Stimulated activated CD4-positive, alpha-beta T cell treated with anti-CD3 and anti-CD28 coated beads, Interleukin-1b, Interleukin-23, amount 100 ng/mL, for 4 hours (primary cell): Measurements from ENCODE around the gene IL1RAP.
"Not testable (repeated sequence)": the region's sequence is repeated elsewhere in the genome, so short reads cannot be mapped to it uniquely, and the experiment has no call there.

Experiments used
- DNase-seq, 2 donors: peaks; one replicate each; pipeline ENCODE4 v3.0.0-alpha.2; 2020; ENCODE audit warnings: low read depth in 2 of 2

IL1RAP gene

GRCh38 chr3:190513409-190514370 is at the start of gene IL1RAP:
Gene IL1RAP (plus strand): TSS chr3:190514085. CDS start chr3:190564290, 50,205 bp downstream.
- peak; percentile 71 to 81 for DNase-seq

- no peak for DNase-seq
Measured at GRCh38 chr3:190467922-190468321, 46.0 kb upstream of the IL1RAP start.

GRCh38 chr3:190473261-190473660 is 40.6 kb upstream of the IL1RAP start:
- not testable (repeated sequence) for DNase-seq

GRCh38 chr3:190481779-190482178 is 32.1 kb upstream of the IL1RAP start:
- DNase-seq: no peak

- no peak for DNase-seq
Measured at GRCh38 chr3:190485830-190486532, 27.9 kb upstream of the IL1RAP start.

GRCh38 chr3:190486533-190486864 is 27.4 kb upstream of the IL1RAP start:
- DNase-seq: no peak

- no peak for DNase-seq
Measured at GRCh38 chr3:190486908-190487607, 26.8 kb upstream of the IL1RAP start.

GRCh38 chr3:190491533-190492054 is 22.3 kb upstream of the IL1RAP start:
- DNase-seq: no peak

- DNase-seq: no peak
Measured at GRCh38 chr3:190492129-190492528, 21.8 kb upstream of the IL1RAP start.

GRCh38 chr3:190492966-190493365 is 20.9 kb upstream of the IL1RAP start:
- no peak for DNase-seq

GRCh38 chr3:190494907-190495306 is 19.0 kb upstream of the IL1RAP start:
- DNase-seq: no peak

GRCh38 chr3:190495354-190495753 is 18.5 kb upstream of the IL1RAP start:
- no peak for DNase-seq

- DNase-seq: no peak
Measured at GRCh38 chr3:190495796-190496195, 18.1 kb upstream of the IL1RAP start.

GRCh38 chr3:190496859-190497258 is 17.0 kb upstream of the IL1RAP start:
- no peak for DNase-seq

- no peak for DNase-seq
Measured at GRCh38 chr3:190497811-190498210, 16.1 kb upstream of the IL1RAP start.

- no peak for DNase-seq
Measured at GRCh38 chr3:190498293-190498692, 15.6 kb upstream of the IL1RAP start.

GRCh38 chr3:190499122-190499521 is 14.8 kb upstream of the IL1RAP start:
- DNase-seq: no peak

- no peak for DNase-seq
Measured at GRCh38 chr3:190502946-190503345, 10.9 kb upstream of the IL1RAP start.

GRCh38 chr3:190504354-190505125 is 9.3 kb upstream of the IL1RAP start:
- no peak for DNase-seq

GRCh38 chr3:190505381-190506003 is 8.4 kb upstream of the IL1RAP start:
- no peak for DNase-seq

GRCh38 chr3:190506271-190506670 is 7.6 kb upstream of the IL1RAP start:
- DNase-seq: no peak
